GM19463 (cell line): ENCODE data around the gene DTNB.

Experiments
- ATAC-seq: cut with Tn5 transposase; IDR thresholded peaks from one replicate; pipeline ENCODE4 v1.9.1; 2021; ENCODE audit warnings: mild to moderate bottlenecking, moderate library complexity; ENCODE audit not compliant: unreplicated experiment

Gene DTNB

DNA sequence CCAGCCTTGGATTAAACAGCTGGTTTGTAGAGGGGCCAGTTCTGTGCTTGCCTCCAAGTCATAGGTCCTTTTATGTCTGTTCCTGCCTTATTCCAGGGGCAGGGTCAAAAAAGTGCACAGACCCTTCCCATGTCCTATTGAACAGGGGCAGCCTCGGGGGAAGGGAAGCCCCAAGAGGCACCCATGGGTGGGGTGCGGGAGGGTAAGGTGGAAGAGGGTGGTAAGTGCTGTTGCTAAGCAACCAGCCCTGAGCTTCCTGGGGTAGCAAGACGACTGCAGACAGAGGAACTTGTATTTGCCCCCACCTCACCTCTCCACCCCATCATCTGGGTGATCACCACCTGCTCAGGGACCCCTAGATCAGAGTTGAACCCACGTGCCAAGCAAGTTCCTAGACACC is 339.4 kb downstream of the DTNB start:
- ATAC-seq: no peak

GRCh38 chr2:25332571-25332970 is 340.8 kb downstream of the DTNB start:
- ATAC-seq: no peak

GRCh38 chr2:25331686-25332365 is 341.6 kb downstream of the DTNB start:
- peak; percentile 45 for ATAC-seq

DNA sequence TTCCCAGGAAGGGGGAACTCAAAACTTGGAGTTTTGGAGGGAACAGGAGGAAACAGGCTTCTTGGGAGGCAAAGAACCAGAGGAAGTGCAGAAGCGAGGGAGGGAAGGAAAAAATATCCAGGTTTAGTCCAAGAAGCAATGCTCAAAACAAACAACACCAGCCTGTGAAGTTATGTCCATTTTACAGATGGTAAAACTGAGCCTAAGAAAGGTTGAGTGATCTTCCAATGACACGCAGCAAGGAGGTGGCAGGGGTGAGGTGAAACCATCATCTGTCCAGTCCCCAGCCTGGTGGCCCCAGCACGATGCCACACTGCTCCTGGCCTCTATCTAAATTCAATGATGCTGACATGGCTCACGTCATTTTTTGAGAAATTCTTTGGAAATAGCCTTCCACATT is 342.4 kb downstream of the DTNB start:
- no peak for ATAC-seq

GRCh38 chr2:25330273-25330672 is 343.1 kb downstream of the DTNB start:
- no peak for ATAC-seq

- ATAC-seq: no peak
Measured at GRCh38 chr2:25328152-25329085, 345.0 kb downstream of the DTNB start.
